Measurements from ENCODE around the gene BEND5.

DNA sequence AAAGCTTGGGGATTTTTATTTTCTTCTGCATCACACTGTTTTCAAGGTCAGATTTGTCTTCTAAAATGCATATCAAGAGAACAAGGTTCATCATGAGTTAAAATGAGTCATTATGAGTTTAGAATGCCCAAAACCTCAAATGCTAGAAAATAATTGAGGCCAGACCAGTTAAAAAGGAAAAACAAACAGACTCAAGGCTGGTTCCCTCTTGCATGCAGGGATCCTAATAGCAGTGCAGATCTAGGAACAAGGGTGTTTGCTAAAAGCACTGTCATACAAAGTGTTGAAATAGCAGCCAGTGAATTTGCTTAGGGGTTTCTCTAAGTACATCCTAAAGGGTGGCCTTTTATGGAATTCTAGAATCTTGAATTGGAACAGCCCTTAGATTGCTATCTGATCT, 15.3 kb downstream of the BEND5 start:
- no peak for TF ChIP-seq GATA2 (IDR thresholded peaks at IDR 0.05; ENCODE audit: low read depth, low read length)
- no peak for TF ChIP-seq GATA3 (IDR thresholded peaks at IDR 0.05; ENCODE audit: low read depth, low read length)
